ENCODE measurements around the gene PLCB3. TPM values are rescaled to one million over a fixed set of nuclear protein-coding genes. Genes with fewer than 3 reads are reported as not detected.

Gene PLCB3
- total and polyA plus RNA-seq, 2 donors (not counting 3 experiments of a cell fraction or from before 2014, with no cell fraction given) = 32.3 to 61.1 TPM

GRCh38 chr11:64312947-64313346, 61.6 kb downstream of the PLCB3 start:
- no peak for FAIRE-seq
- Histone ChIP-seq H3K4me2 (ENCODE audit: insufficient read depth, low read length) (no peak overlapping the region), H3K27ac (ENCODE audit: insufficient read depth, low read depth, low read length) (no peak overlapping the region)

More at GRCh38 chr11:64312947-64313346, 61.6 kb downstream of the PLCB3 start:
- no TSS peak for BruUV-seq (replicated peaks)
- Histone ChIP-seq H3K4me1 (ENCODE audit: control insufficient read depth, extremely low read depth, insufficient read depth, low read length) (peaks cover 4% of the 10 kb centered on the region), H4K20me1 (replicated peaks; ENCODE audit: control insufficient read depth, extremely low read depth, insufficient read depth, low read length) (no peaks in the 10 kb centered on the region), H3K36me3 (ENCODE audit: control insufficient read depth in 2 of 2, extremely low read depth in 1 of 2, insufficient read depth in 2 of 2, low read length in 2 of 2) (peaks cover 2 to 7% of the 10 kb centered on the region in 2 experiments), H3K79me2 (ENCODE audit: control insufficient read depth, insufficient read depth, low read length) (peaks cover 2% of the 10 kb centered on the region), H3K4me3 (replicated peaks in 1 of 3; ENCODE audit: insufficient read depth in 1 of 3, low read depth in 1 of 3, low read length in 3 of 3) (no peak overlapping the region), H3K27me3 (ENCODE audit: control insufficient read depth in 2 of 2, insufficient read depth in 2 of 2, low read length in 2 of 2) (no peaks in the 10 kb centered on the region), H3K9me1 (replicated peaks; ENCODE audit: control insufficient read depth, extremely low read depth, insufficient read depth, low read length) (no peaks in the 10 kb centered on the region), H2AFZ (ENCODE audit: low read depth, low read length) (no peak overlapping the region), H3K9ac (replicated peaks; ENCODE audit: extremely low read depth, insufficient read depth, low read length) (no peak overlapping the region), H3K9me3 (replicated peaks; ENCODE audit: control insufficient read depth, insufficient read depth, low read length) (no peaks in the 10 kb centered on the region)
- DNase-seq (ENCODE audit: low read depth, low spot score) = no peak
- ChIA-PET POLR2A (no interaction called here), CTCF (interaction anchor here (1.2 to 1.6 kb wide), 2 partner anchors 19 to 42 kb away, joined by 3 to 10 read pairs; no protein-coding TSS in a partner anchor)
- intact Hi-C loops (cut with micrococcal nuclease) = no loop called here
- TF ChIP-seq CTCF (IDR thresholded peaks at IDR 0.05; ENCODE audit: extremely low read depth in 1 of 2, insufficient read depth in 1 of 2, low read depth in 1 of 2, low read length in 2 of 2) (no peak), JUN (IDR thresholded peaks at IDR 0.05; ENCODE audit: borderline replicate concordance, insufficient read depth, insufficient read length, low read depth) (no peak), GATA2 (IDR thresholded peaks at IDR 0.05; ENCODE audit: insufficient read depth, insufficient read length, low read depth, low read length) (no peak), FOS (IDR thresholded peaks at IDR 0.05; ENCODE audit: borderline replicate concordance, insufficient read depth, low read length) (no peak), POLR2A (IDR thresholded peaks at IDR 0.05; ENCODE audit: low read depth, low read length) (no peak), MYC (IDR thresholded peaks at IDR 0.05; ENCODE audit: low read depth, low read length) (no peak), EZH2 (IDR thresholded peaks at IDR 0.05; ENCODE audit: borderline replicate concordance, low read depth, low read length, severe bottlenecking) (no peak), MAX (IDR thresholded peaks at IDR 0.05; ENCODE audit: insufficient read depth, insufficient read length) (no peak), POLR2AphosphoS5 (IDR thresholded peaks at IDR 0.05; ENCODE audit: insufficient read depth, low read depth, low read length) (no peak)
- dilution Hi-C loops (cut with MboI; ENCODE audit: extremely low pct_ligation_motif_present, low sequenced_read_pairs) = no loop called here

All from endothelial cell of umbilical vein (primary cell).